HL-60/S4 treated with phorbol 12-myristate 13-acetate at 8.2 ng/mL for 4 days and 3 days (cell line): ENCODE results near the gene COMMD1.

Experiments used
- in situ Hi-C: fragments of 300-500 bp; cut with MboI; formaldehyde crosslinking; loops from 2 replicates; pipeline ENCODE4 v1.15.0; 2022; ENCODE audit warnings: low sequenced_read_pairs

COMMD1 gene

DNA sequence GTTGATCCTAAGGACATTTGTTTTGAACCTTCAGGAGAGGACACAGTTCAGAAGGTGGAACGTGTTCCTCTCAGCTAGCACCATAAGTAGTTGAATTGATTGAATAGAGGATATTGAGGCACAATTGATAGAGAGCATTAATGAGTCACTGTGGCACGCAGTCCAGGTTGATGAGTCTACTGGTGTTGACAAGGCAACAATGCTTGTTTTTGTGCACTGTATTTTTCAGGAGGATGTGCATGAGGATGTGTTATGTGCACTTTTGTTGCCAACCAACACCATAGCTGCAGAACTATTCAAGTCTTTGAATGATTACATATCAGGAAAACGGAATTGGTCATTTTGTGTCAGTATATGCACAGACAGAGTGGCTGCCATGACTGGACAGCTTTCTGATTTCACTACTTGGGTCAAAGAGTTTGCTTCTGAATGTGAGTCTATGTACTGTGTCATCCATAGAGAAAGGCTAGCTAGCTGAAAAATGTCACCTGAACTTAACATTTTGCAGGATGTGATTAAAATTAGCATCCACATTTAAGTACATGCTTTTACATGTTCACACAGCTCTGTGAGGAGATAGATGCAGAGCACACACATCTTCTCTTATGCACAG lies 150.4 kb downstream of the COMMD1 start:
- in situ Hi-C loops: no loop called here

DNA sequence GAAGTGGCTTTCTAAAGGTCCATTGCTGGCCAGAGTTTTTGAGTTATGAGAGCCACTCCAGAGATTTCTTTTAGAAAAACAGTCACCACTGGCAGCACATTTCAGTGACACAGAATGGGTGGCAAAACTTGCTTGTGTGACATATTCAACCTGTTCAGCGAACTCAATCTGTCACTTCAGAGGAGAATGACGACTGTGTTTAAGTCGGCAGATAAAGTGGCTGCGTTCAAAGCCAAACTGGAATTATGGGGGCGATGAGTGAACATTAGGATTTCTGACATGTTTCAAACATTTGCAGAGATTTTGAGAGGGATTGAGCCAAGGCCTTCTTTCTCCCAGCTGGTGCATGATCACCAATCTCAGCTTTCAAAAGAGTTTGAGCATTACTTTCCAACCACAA lies 150.9 kb downstream of the COMMD1 start:
- in situ Hi-C loops: no loop called here

DNA sequence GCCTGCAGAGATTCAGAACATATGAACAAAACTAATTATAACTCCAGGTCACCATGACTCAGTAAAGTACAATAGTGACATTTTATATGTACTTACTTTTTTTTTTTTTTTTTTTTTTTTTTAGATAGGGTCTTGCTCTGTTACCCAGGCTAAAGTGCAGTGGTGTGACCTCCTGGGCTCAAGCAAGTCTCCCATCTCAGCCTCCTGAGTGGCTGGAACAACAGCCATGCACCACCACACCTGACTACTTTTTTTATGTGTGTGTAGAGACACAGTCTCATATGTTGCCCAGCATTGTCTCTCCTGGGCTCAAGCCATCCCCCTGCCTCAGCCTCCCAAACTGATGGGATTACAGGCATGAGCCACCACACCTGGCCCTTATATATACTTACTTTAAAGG lies 159.8 kb downstream of the COMMD1 start:
- in situ Hi-C loops: no loop called here

DNA sequence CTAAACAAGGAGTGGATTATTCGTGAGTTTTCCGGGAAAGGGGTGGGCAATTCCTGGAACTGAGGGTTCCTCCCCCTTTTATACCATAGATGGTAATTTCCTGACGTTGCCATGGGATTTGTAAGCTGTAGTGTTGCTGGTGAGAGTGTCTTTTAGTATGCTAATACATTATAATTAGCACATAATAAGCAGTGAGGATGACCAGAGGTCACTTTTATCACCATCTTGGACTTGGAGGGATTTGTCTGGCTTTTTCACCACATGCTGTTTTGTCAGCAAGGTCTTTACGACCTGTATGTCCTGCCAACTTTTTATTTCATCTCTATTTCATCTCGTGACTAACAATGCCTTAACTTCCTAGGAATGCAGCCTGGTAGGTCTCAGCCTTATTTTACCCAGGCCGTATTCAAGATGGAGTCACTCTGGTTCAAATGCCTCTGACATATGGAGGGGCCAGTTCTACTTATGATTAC lies 165.7 kb downstream of the COMMD1 start:
- in situ Hi-C loops: no loop called here

GRCh38 chr2:62071760-62072680 lies 166.5 kb downstream of the COMMD1 start:
- in situ Hi-C loops: no loop called here

GRCh38 chr2:62074233-62074632 lies 168.8 kb downstream of the COMMD1 start:
- in situ Hi-C loops: no loop called here

- in situ Hi-C loops: no loop called here
Observed at GRCh38 chr2:62076980-62077638, 171.6 kb downstream of the COMMD1 start.

GRCh38 chr2:62084801-62085200 lies 179.3 kb downstream of the COMMD1 start:
- in situ Hi-C loops: no loop called here

DNA sequence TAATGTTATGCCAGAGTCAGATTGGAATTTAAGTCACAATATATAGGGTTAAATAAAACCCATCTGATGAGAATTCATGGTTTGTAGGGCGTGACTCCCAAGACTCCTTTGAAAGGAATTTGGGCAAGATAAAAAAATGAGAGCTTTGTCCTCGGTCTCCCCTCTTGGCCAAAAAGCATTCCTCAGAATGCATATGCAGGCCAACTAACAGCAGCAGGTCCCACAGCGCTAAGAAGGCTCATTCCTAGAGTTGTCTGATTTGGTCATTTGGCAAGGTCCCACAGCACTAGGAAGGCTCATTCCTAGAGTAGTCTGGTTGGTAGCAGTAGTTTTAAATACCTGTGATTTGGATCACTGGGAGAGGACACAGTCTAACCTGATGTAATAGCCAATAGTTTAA lies 184.2 kb downstream of the COMMD1 start:
- in situ Hi-C loops: no loop called here

DNA sequence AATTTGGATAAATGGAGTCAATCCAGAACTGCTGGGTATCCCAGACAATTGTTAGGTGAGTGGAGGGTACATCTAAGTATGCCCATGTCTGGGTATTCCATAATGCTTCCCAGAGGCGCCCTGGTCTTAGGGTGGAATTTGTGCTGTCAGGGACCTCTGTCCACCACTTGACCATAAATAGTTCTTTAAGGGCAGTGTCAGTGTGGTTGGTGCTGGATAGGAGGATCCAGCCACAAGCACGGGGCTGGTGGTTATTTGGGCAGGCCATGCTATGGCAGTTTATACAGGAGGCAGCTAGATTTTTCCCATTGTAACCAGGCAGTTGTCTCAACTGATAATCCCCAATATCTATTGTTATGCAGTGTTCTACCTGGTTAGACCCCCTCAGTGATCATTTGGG lies 186.0 kb downstream of the COMMD1 start:
- in situ Hi-C loops: no loop called here

DNA sequence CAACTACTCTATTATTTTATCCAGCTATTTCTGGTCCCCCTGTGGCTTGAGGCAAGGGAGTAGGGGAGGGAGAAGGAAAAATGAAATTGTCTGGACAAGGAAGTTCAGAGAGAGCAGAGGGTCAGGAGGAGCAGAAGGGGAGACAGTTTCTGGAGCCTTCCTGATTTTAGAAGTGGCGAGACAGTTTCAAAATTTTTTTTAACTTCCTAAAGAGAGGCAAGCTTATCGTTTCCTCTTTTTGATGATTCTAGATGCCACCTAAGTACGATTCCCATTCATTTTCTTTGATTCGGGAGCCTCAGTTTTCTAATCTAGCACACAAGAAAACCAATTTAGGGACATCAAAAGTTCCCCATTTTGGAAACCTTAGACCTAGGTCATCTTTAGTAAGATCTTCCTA lies 193.6 kb downstream of the COMMD1 start:
- in situ Hi-C loops: no loop called here

DNA sequence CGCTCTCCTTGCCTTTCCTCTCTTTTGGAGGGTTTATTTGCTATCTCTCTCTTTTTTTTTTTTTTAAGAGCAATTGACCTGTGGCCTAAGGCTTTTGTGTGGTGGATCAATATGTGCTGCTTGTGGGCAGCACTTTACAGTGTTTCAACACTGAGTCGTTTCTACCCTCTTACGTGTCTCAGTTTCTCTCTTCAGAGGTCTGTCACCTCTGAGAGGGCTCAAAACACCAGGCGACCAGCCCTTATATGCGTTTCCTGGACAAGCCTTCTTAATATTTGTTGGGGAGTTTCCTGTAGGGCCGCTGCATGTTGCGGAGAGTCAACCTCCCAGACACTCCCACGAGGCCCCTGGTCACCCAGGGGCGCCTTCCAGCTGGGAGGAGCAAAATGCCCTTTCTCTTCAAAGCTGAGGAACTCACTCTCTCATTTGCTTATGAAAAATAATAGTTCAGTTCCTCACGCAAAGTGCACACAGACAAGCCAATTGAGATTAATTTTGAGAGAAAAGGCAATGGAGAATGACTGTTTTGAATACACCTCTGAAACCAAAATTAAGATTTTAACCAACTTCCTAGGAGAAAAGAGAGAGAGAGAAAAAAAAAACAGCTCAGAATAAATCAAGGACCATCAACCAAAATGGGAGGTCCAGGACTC lies 194.2 kb downstream of the COMMD1 start:
- in situ Hi-C loops: no loop called here

DNA sequence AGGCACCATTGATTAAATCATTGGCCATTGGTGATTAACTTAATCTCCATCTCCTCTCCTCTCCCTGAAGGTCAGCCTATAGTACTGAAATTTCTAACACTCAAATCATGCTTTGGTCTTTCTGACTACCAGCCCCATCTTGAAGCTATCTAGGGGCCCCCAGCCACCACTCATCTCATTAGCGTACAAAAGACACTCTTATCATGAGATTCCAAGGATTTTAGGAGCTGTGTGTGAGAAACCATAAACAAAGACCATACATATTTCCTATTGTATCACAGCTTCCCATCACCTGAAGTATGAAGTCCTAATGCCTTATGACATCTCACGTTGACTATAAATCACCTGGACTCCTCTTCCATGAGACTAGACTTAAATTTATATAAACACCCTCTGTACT lies 196.4 kb downstream of the COMMD1 start:
- in situ Hi-C loops: no loop called here

- in situ Hi-C loops: no loop called here
Observed at GRCh38 chr2:62102402-62102920, 197.0 kb downstream of the COMMD1 start.

DNA sequence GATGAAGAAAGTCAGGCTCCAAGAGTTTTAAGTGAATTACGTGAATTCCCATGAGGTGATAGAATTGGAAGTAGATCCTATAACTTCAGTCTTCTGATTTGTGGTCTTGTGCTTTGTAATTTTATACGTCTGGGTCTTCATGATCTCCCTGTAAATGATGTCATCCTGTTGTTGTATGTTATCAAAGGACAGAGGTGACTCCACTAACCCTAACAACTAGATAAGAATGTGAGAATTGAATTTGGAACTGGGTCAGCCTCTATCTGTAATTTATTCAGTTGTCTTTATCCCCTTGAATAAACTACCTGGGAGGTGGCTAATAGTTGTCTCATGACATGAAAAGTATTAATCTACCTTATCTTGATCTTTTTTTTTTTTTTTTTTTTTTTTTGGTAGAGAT lies 204.1 kb downstream of the COMMD1 start:
- in situ Hi-C loops: no loop called here

- in situ Hi-C loops: no loop called here
Observed at GRCh38 chr2:62110415-62111025, 205.0 kb downstream of the COMMD1 start.

- in situ Hi-C loops: no loop called here
Observed at GRCh38 chr2:62112179-62112578, 206.7 kb downstream of the COMMD1 start.

GRCh38 chr2:62114564-62114963 lies 209.1 kb downstream of the COMMD1 start:
- in situ Hi-C loops: no loop called here

- in situ Hi-C loops: no loop called here
Observed at GRCh38 chr2:62116983-62117382, 211.5 kb downstream of the COMMD1 start.

- in situ Hi-C loops: no loop called here
Observed at GRCh38 chr2:62118160-62118559, 212.7 kb downstream of the COMMD1 start.
